Hepatic stellate cell (primary cell): ENCODE results near the gene MTG1.
"Not testable (repeated sequence)": the region's sequence is repeated elsewhere in the genome, so short reads cannot be mapped to it uniquely, and the experiment has no call there.

Source experiments
- DNase-seq: peaks from one replicate; pipeline ENCODE4 v3.0.0; 2011; ENCODE audit warnings: low spot score

Gene MTG1

DNA sequence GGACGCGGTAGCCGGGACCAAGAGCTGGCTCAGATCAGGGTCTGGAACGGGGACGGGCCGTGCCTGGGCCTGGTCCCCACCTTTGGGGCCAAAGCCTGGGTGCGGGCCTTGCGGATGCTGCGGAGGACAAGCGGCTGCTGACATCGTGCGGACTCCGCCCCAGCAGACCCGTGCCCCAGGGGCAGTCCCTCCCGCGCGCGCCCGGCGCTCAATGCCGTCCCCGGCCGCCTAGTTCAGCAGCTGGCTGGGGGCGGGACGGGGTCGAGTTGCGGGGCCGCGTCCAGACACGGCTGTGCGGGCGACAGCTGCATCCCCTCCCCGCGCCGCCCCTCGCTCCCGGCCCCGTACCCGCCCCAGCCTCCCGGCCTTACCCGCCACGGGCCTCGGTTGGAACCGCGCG lies 30.1 kb downstream of the MTG1 start:
- DNase-seq, result not testable (repeated sequence)

DNA sequence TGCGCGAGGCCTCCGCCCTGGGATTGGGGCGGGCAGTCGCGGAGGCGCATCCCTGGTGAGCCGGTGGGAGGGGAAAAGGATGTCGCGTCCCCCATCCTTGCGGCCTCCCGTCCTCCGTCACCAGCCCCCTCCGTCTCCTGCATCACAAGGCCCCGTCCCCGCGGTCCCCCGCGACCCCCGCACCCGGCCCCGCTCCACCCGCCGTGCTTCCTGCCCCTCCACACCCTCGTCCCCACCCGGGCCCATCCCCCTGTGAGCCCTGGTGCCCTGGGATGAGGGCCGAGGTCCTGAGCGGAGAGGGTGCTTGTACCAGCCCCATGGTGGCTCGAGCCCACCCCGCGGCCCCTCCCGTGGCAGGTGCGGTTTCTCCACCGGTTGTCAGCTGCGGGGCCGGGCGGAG lies 30.6 kb downstream of the MTG1 start, which contains the start of gene SPRN:
Gene SPRN (minus strand): TSS at position 25 of the 400 bp plus-strand sequence. CDS start 944 bp downstream, outside the sequence.
- DNase-seq, result not testable (repeated sequence)

DNA sequence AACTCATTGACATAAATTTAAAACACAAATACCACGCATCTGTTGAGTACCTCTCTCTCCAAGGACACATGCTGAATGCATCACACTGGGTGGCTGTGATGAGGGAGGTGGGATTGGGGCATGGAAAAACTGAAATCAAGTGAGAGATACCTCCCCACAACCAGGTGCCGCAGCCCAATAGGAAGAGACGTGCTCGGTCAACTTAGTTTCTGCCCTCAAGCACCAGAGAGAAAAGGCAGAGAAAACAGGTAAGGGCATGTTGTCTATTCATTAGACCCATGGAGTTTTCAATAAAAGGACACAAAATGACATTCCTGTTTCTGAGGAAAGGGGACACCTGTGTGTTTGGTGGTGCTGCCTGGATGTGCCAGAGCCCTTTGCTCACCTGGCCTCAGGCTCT lies 35.6 kb downstream of the MTG1 start:
- not testable (repeated sequence) for DNase-seq

DNA sequence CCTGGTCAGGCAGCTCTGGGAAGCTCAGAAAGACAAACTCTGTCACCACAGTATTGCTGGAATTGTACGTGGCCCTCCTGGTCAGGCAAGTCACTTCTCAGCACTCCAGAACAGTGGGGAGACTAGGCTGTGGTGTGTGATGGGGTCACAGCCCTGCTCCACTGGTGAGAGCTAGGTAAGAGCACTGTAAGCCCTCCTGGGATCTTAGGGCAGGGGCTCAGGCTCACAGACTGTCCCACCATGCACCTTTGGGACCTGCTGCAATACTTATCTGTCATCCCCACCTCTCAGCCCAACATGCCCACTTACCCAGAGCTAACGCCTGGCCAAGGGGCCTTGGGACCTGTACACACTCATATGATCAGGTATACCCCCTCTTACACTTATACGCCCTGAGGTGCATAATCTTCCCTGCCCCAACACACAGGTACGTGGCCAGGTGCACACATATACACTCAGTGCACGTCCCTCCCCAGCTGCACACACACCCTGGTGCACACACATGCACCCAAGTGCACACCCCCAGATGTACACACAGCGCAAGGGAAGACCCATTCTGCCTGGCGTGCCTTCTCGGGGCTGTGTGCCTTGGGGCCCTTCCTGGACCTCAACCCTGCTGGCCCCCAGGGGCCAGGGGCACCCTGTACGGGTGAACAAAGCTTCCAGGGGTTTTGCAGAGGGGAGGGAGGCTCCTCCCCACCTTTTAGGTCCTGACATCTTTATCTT lies 38.1 kb downstream of the MTG1 start:
- DNase-seq, result not testable (repeated sequence)

DNA sequence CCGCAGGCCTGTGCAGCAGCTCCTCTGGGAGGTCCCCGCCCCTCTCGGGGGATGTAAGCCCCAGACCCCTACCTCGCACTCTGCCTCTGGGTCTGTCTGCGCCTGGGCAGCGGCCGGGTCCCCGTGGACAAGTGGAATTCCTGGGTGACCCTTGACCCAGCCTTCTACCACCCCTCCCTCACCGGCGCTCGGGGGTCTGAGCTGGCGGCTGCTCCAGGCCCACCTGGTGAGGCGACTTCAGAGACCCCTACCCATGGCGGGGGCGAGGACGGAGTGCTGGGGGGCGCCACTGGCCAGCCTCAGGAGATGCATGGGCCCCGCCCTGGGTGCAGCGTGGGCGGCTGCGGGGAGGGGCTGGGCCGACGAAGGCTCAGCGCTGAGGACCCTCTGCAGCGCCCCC lies 38.8 kb downstream of the MTG1 start:
- DNase-seq, result not testable (repeated sequence)

DNA sequence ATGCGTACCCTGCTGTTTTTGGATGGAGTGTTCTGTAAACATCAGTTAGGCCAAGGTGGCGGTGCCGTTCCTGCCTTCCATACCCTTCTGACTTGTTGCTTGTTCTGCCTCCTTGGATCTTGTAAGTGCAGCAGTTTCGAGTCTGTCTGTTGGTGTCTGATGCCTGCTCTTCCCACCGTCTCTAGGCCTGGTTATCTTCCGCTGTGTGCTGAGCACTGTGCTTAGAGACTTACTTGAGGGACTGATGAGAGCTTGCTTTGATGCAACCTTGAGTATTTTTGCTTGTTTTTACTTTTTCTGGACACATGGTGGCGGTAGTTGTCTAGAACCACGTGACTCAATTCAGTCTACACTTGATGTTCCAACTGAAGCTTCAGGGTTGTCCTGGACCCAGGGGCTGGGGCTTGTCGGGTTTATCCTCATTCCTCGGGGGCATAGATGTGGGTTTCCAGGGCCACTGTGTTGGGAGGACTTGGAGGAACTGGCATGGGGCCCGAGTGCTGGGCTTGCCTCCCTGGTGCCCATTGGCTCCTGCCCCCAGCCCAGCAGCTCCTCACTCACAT lies 44.8 kb downstream of the MTG1 start:
- DNase-seq, result no peak

DNA sequence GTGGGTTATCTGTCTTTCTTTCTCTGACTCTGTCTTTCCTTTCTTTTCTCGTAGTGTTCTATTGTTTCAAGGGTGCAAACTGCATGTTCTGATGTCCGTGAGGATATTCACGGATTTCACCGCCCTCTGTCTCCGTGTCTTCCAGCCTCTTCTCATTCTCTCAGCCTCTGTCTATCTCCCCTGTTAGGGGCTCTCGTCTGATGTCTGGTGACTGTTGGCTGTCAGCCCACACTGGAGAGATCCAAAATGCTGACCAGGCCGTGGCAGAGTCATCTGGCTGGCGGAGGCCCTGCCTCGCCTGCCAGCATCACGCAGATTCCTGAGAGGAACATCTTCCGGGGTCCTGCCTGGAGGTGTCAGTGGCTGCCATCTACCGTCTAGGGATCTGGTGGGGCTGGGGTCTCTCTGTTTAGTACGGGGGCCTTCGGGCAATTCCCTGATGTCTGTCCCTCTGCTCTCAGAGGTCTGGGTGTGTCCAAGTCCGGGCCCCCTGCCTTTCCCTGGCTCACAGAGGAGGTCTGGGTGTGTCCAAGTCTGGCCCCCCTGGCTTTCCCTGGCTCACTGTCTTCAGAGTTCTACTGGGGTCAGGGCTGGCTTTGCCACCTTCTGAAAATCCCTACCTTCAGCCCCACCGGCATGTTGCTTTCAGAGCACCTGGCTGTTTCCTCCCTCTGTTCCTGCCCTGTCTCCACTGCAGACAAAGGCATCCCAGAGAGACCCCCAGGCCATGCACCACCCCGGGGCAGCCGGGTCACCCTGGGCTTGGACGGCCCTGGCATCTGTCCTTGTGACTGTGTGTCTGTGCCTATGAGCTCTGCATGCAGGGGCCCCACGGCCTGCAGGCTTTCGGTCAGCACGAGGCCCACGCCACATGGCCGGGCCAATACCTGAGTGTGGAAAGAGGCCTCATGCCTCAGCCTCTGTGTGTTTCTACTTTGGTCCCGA lies 45.8 kb downstream of the MTG1 start:
- DNase-seq, result no peak

DNA sequence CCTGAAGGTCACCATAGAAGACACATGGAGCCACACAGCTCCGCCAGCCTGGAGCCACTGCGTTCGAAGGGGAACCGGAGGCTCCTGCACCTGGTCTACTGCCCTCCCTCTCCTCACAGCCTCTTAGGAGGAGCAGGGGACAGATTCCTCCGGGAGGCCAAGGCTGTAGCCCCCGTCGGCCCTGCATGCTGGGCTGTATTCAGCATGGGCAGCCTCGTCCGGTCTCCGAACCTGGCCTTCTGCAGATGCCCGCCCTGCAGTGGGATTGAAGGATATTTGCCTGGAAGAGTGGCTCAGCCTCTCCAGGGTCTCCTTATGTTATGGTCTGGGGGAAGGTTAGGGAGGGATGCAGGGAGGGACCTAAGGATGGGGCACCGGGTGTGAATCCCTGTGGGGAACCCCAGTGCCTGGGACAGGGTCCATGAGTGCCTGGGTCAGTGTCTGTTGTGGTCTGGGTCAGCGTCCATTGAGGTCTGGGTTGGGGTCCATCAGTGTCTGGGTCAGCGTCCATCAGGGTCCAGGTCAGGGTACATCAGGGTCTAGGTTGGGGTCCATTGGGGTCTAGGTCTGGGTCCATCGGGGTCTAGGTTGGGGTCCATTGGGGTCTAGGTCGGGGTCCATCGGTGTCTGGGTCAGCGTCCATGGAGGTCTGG lies 46.8 kb downstream of the MTG1 start:
- DNase-seq, result no peak

DNA sequence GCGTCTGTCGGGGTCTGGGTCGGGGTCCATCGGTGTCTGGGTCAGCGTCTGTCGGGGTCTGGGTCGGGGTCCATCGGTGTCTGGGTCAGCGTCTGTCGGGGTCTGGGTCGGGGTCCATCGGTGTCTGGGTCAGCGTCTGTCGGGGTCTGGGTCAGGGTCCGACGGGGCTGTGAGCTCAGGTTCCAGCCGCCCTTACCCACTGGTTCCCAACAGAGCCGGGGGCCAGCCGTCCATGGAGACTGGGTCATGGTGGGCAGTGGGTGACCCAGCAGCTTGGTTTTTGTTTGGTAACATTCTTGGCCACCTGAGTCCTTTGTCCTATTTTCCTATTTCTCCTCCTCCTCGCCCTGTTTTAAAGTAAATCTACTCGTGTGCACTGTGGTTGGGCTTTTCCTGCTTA lies 47.4 kb downstream of the MTG1 start:
- not testable (repeated sequence) for DNase-seq

DNA sequence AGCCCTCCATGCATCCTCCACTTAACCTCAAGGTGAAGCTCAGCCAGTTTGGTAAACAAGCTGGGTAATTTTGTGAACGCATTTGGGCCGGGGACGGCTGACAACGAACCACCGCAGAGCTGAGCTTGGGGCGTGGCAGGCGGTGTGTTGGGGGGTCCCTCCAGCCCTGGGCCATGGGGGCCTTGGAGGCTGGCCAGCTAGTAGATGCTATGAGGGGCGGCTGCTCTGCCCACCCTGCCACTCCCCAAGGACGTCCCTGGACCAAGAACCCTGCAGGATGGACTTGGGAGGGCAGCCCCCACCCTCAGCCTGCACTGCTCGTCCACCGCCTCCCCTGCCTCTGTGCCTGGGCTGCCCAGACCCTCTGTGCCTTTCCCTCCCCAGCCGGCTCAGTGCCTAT lies 47.8 kb downstream of the MTG1 start:
- DNase-seq, result no peak

DNA sequence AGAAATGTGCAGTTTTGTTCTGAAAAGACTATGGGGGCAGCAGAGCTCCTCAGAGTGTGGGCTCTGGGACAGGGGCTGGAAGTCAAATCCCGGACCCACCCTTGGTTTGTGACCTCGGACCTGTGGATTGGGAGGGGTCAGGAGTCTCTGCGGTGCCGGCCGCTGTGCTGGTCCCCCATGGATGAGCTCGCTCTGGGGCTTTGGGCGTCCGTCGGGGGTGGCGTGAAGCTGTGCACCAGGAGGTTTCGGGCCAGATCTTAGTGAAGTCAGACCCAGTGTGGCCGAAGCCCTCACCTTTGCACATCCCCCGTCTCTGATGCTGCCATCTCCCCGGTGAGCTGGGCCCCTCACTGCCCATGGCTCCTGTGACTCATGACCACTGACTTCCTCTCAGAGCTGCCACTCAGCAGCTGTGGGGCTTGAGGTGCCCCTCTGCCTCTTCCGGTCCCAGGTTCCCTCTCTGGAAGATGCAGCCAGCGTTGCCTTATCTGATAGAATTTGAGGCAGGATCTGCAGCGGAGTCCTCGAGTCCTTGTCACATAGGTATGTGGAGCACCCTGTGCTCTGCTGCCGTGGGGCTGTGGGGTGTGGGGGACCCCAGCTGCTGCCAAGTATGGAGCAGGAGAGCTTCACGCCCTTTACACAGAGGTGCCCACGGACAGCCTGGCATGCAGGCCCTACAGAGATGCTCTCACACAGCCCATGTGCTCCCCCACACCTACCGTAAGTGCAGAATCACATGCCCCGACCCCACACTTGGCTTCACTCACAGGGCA lies 48.4 kb downstream of the MTG1 start:
- DNase-seq, result no peak

DNA sequence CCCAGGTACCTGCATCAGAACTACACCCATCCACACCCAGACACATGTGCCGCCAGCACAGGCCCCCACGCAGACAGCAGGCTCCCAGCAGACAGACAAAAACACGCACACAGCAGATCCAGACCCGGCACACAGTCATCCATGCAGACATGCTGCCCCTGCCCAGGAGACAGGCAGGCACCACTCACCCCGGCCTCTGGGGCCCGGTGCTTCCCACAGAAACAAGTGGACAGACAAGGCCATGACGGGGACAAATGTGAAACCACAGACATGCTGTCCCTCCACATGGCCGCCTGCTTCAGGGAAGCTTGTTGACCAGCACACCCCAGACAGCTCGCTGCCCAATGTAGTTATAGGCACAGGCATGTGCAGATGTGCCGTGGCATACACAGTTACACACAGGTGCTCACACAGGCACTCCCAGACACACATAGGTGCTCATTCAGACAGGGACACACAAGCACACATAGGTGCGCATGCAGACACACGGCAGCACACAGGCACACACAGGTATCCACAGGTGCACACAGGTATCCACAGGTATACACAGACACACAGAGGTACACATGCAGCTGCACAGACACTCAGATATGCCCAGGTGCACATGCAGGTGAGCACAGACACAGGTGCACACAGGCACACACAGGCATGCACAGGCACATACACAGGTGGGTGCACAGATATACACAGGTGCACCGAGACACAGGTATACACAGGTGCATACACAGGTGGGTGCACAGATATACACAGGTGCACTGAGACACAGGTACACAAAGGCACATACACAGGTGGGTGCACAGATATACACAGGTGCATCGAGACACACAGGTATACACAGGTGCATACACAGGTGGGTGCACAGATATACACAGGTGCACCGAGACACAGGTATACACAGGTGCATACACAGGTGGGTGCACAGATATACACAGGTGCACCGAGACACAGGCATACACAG lies 49.3 kb downstream of the MTG1 start:
- no peak for DNase-seq

DNA sequence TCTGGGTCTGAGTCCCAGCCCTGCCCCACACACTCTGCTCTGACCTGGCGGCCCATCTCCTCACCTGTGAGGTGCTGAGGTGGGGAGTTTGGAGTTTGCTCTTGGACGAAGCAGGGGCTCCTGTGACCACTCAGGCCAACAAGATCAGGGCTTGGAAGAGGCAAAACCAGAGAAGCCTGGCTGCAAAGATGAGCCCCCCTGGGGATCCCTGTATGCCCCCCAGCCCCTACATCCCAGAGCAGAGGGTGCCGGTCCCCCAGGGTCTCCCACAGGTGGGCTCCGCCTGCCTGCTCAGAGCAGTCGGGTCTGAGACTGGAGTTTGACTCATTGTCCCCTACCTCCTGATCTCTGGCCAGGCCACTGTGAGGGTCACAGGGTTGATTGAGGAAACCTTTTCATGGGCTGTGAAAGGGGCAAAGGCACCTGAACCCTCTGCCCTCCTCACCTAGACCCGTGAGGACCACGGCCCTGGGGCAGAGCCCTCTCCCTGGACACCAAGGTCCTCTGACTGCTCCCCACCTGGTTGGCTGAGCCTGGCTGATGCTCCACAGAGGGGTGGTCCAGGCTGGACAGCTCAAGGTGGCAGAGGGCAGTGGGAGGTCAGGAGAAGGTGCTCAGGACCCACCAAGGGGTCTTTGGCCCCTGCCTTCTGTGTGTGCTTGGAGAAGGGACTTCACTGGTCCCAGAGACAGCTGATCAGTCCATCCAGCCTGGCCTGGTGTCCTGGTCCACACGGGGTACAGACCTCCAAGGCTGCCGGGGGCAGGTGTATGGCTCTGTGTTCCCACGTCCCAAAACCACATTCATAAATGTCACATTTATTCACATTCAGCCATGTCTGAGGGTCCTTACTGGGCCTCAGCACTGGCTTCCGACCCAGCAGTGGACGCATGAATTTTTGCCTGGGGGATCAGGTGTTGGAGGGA lies 50.6 kb downstream of the MTG1 start:
- DNase-seq, result no peak

DNA sequence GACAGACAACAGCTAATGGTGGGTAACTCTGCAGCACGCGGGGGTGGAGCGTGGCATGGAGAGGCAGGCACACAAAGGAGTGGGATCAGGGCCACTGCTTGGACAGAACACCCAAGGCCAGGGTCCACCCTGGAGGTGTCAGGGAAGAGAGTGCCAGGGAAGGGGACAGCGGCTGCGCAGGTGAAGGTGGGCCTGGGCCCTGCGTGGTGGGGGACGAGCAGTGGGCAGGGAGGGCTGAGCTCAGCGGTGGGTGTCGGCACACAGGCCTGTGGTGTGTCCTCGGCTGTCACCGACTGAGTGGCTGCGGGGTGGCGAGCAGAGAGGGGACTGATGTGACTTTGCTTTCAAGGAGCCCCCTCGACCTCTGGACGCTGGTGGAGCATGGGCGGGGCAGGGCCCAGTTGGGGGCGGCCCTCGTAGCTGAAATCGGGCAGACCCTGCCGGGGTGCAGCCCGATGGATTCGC lies 51.3 kb downstream of the MTG1 start:
- DNase-seq, result no peak

DNA sequence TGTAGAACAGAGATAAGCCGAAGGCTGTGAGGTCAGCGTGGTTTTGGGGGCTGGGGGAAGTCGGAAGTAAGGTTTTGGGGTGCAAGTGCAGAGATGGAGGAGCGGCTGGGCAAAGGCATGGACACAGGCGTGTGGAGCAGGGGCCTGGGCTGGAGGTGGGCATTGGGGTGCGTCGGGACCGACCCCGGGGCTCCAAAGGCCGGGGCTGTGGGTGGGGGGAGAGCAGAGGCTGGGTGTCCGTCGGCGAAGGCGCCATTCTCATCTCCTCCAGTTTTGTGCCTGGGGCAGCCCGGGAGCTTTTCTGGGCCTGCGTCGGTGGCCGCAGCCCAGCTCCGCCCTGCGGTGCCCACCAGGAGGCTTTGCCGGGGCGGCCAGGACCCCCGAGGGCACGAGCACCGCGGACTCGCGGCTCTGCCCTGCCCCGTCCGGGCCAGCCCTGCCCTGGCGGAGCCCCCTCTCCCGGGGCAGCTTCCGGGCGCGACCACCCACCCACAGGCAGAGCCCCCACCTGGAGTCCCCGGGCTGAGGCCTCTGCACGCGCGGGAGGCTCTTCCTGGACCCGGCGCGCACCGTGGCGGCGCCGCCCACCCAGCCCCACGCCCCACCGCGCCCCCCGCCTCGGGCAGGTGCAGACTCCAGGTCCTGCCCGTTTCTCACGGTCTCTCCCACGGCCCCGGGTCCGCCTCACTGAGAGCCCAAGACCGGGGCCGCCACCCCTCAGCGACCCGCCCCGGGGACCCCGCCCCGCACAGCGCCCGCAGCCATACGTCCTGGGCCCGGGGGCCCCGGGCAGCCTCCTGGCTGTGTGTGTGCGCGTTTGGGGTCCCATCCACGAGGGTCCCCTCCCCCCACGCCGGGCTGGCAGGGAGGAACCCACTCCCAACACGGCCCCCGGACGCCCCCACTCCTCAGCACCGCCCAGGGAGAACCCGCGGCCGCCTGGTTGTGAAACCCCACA lies 52.1 kb downstream of the MTG1 start:
- no peak for DNase-seq

DNA sequence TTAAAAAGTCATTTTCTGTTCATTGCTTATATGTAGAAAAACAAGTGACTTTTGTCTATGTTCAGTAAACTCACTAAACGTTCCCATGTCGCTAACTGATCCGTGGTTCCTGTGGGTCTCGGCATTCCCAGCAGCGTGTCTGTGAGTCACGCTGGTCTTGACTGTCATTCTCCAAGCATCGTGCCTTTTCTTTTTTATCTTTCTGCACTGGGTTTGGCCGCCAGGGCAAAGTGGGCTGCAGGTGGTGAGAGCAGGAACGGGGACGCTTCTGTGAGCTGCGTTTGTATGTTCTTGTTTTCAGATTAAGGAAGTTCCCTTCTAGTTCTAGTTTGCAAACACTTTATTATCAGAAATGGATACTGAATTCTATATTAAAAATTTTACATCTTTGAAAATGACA lies 53.0 kb downstream of the MTG1 start:
- no peak for DNase-seq

DNA sequence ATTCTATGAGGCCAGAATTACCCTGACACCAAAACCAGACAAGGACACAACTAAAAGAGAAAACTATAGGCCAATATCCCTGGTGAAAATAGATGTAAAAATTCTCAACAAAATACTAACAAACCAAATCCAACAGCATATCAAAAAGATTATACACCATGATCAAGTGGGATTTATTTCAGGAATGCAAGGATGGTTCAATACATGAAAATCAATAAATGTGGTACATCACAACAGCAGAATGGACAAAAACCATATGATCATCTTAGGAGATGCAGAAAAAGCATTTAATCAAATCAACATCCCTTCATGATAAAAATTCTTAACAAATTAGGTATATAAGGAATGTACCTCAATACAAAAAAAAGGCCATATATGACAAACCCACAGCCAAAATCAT lies 54.2 kb downstream of the MTG1 start:
- no peak for DNase-seq

DNA sequence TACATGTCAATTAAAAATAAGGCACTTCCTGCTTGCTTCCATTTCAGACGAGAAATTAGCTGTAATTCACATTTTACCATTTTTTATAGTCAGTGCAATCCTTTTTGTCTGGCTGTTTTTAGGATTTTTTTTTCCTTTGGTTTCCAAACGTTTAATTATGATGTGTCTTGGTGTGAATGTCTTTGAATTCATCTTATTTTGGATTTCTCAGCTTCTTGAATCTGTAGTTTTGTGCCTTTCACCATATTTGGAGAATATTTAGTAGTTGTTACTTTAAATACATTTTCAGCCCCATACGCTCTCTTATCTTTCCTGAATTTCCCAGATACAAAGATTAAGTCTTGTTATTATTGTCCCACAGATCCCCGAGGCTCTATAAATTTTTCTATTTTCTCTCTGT lies 57.4 kb downstream of the MTG1 start:
- DNase-seq, result no peak
